Fibroblast of skin of left quadriceps (primary cell): Measurements from ENCODE around the gene CDK5RAP3.
"Not testable (repeated sequence)": the region's sequence is repeated elsewhere in the genome, so short reads cannot be mapped to it uniquely, and the experiment has no call there.

Source experiments
- DNase-seq, 2 experiments: peaks; one replicate each; pipeline ENCODE4 v3.0.0-alpha.2; 2013; ENCODE audit warnings: low read depth in 2 of 2

The CDK5RAP3 gene, protein sequence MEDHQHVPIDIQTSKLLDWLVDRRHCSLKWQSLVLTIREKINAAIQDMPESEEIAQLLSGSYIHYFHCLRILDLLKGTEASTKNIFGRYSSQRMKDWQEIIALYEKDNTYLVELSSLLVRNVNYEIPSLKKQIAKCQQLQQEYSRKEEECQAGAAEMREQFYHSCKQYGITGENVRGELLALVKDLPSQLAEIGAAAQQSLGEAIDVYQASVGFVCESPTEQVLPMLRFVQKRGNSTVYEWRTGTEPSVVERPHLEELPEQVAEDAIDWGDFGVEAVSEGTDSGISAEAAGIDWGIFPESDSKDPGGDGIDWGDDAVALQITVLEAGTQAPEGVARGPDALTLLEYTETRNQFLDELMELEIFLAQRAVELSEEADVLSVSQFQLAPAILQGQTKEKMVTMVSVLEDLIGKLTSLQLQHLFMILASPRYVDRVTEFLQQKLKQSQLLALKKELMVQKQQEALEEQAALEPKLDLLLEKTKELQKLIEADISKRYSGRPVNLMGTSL

GRCh38 chr17:47970725-47971499, at the start of gene CDK5RAP3:
Gene CDK5RAP3, plus strand, starts transcription at chr17:47971113. Its CDS starts 34 bp downstream, at chr17:47971147.
- DNase-seq = peak; percentile 98 to 99

DNA sequence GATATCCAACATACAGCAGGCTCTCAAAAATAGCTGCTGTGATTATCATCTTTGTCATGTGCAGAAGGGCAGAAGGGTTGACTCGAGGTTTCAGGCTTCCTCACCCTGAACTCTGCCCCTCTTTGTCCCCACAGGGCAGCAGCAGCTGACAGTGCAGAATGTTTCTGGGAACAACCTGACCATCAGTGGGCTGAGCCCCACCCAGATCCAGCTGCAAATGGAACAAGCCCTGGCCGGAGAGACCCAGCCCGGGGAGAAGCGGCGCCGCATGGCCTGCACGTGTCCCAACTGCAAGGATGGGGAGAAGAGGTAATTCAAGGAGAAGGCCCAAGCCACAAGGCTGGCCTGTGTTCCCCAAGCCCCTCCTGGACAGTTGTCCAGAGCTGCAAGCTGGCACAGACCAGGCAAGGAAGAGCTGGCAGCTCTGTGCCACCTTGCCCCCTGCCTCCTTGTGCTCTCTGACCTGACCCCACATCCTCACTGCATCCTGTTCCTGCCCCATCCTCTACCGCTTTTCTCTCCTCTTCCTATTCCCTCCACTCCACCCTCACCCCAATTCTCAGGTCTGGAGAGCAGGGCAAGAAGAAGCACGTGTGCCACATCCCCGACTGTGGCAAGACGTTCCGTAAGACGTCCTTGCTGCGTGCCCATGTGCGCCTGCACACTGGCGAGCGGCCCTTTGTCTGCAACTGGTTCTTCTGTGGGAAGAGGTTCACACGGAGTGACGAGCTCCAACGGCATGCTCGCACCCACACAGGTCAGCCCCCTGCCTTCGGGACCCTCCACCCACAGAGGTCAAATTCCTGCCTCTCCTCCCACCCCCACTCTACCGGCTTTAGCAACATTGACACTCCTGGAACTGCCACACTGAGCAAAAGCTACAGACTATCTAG, 45.9 kb upstream of the CDK5RAP3 start:
- no peak for DNase-seq

- DNase-seq = no peak
Observed at GRCh38 chr17:47925678-47925988, 45.3 kb upstream of the CDK5RAP3 start.

- no peak for DNase-seq
Observed at GRCh38 chr17:47927821-47928400, 43.0 kb upstream of the CDK5RAP3 start.

DNA sequence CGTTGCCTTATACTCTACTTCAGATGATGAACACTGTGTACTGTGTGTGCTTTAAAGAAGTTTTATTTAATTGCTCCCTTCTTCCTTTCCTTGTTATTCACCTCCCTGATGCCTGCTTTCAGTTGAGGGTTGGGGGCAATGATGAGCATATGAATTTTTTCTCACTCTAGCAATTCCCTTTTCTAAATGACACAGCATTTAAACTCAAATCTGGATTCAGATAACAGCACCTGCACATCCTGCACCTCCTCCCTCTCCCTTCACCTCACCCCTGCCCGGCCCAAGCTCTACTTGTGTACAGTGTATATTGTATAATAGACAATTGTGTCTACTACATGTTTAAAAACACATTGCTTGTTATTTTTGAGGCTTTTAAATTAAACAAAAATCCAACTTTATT, 42.5 kb upstream of the CDK5RAP3 start:
- no peak for DNase-seq

DNA sequence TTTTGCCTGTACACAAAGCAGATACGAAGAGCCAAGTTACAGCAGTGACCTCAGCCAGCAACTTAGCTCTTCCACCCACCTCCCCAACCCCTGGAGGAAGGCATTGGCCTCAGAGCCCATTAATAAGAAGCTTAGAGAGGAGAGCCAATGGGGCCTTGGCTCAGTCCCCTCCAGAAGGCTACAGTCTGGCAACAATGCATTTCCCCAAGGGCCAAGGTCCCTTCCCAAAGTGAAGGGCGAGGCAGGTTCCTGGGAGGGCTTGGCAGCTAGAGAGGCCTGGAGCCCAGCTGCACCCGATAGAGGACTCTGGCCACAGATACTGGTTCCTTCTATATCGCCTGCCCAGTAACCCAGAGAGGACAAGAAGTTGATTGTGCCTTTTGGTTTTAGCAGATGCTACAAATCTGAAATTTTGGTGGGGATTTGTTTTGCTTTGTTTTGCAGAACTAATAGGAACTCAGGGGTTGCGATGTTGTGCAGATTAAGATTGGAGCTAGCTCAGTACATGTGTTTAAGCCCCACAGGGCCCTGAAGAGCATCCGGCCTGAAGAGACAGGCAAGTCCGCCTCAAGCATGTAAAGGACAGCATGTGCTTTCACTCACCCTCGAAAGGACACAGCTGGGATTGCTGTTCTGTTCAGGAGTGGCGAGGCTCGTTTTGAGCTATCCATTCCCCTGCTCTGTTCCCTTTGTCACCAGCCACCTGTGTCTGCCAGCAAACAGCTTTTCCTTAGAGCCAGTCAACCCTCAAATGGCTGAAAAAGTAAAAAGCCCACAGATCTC, 41.5 kb upstream of the CDK5RAP3 start:
- no peak for DNase-seq

GRCh38 chr17:47931848-47932247, 39.1 kb upstream of the CDK5RAP3 start:
- no peak for DNase-seq

DNA sequence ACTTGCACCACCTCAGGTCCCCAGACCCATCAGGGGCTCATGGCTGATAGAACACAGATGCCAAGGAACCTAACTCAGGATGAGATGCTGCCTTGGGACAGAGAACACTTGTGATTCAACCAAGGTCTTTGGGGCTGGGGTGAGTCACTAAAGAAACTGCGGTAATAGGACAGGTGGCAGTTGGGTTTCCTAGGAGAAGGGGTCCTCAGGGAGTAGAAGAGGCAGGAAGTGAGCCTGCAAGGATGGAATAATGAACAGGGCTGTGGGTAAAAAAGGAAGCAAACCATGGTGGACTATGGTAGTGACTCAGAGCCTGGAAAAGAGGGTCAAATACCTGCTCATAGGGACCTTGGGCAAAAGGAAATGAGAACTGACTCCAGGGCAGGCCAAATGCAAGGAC, 36.1 kb upstream of the CDK5RAP3 start:
- no peak for DNase-seq

GRCh38 chr17:47935468-47935867, 35.4 kb upstream of the CDK5RAP3 start:
- not testable (repeated sequence) for DNase-seq

DNA sequence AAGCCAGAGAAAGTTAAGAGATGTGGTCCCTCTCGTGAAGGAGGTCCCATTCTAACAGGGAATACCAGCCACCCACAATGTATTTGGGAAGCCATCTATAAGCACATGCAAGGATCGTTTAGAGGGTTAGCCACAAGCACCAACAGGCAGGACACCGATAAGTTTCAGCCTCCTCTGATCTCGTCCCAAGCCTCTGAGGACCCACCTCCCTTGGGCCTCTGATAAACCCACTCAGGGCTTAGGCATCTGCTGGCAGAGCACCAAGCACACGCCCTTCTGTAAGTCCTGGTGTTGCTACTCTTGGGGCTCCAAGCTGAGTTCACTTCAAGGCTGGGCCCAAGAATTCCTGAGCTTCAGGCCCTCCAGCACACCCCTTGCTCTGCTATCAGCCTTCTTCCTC, 35.0 kb upstream of the CDK5RAP3 start:
- peak; percentile 36 to 44 for DNase-seq

GRCh38 chr17:47937941-47938340, 33.0 kb upstream of the CDK5RAP3 start:
- DNase-seq = no peak

GRCh38 chr17:47941246-47942095, 29.4 kb upstream of the CDK5RAP3 start, which contains the start of gene PNPO:
Gene PNPO, plus strand, starts transcription at chr17:47941571. Its CDS starts 105 bp downstream, at chr17:47941676.
- peak; percentile 94 to 95 for DNase-seq

DNA sequence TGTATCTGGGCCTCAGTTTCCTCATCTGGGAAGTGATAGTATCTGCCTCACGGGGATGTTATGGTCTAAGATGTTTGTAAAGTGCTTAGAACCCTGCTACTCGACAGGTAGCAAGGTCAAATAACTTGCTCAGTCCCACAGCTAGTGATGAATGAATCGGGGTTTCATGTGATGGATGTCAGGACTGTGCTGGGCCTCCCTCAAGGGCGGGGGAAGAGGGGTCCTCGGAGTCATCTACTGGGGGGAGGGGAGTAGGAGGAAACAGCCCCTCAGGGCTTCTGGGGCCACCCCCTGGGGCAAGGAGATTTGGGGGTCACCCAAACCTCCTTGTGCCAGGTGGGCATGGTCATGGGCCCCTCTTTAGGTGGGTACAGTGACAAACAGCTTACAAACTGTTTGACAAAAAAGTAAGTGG, 28.8 kb upstream of the CDK5RAP3 start:
- DNase-seq = no peak

- DNase-seq = no peak
Observed at GRCh38 chr17:47942568-47942967, 28.3 kb upstream of the CDK5RAP3 start.

GRCh38 chr17:47945080-47945479, 25.8 kb upstream of the CDK5RAP3 start:
- DNase-seq = no peak

- no peak for DNase-seq
Observed at GRCh38 chr17:47945529-47946508, 25.1 kb upstream of the CDK5RAP3 start.

GRCh38 chr17:47946516-47946915, 24.4 kb upstream of the CDK5RAP3 start:
- no peak for DNase-seq

GRCh38 chr17:47946929-47947397, 23.9 kb upstream of the CDK5RAP3 start:
- peak in 1 of 2 experiments; percentile 36 for DNase-seq
